Body of pancreas (tissue), 4 donors: ENCODE data around the gene ITGB2. TPM values are rescaled to one million over a fixed set of nuclear protein-coding genes. Genes with fewer than 3 reads are reported as not detected.

Experiments used
- ATAC-seq: fragments of 150-250 bp; one replicate; pipeline ENCODE4 v1.9.1; 2016
- DNase-seq, 4 donors: peaks; one replicate each; pipeline ENCODE4 v3.0.0-alpha.2; 2019
- H3K27ac ChIP-seq, 4 donors: fragments of 200-600 bp; sonication (generic); 1 replicate in 3 of 4; 2 replicates in 1 of 4; pipeline versions ENCODE4 v1.5.1 to v1.6.1; 2016 to 2019; ENCODE audit warnings: mild to moderate bottlenecking in 1 of 4, mixed read lengths in 1 of 4, moderate library complexity in 1 of 4
- H3K27me3 ChIP-seq, 2 donors: fragments of 200-600 bp; sonication (generic); one replicate each; pipeline ENCODE4 v1.6.0; 2016; ENCODE audit warnings: mild to moderate bottlenecking in 1 of 2
- H3K36me3 ChIP-seq, 2 donors: fragments of 200-600 bp; sonication (generic); replicated peaks in 1 of 2; 2 replicates each; pipeline ENCODE4 v1.5.1; 2016; ENCODE audit warnings: low read depth in 2 of 2; ENCODE audit not compliant: insufficient read depth in 1 of 2
- H3K4me1 ChIP-seq: fragments of 200-600 bp; sonication (generic); one replicate; pipeline ENCODE4 v1.6.0; 2016
- H3K4me3 ChIP-seq, 2 donors: fragments of 200-600 bp; sonication (generic); 1 replicate in 1 of 2; 2 replicates in 1 of 2; pipeline ENCODE4 v1.5.1; 2016 to 2019
- H3K9me3 ChIP-seq, 3 donors: fragments of 200-600 bp; sonication (generic); 1 replicate in 2 of 3; 2 replicates in 1 of 3; pipeline ENCODE4 v1.5.1; 2016
- CTCF ChIP-seq, 7 experiments: fragments of 450-650 bp in 4 of 7; fragments of 200-600 bp in 3 of 7; sonication (generic) in 3 of 7; IDR thresholded peaks; one replicate each; pipeline ENCODE4 v1.5.1; 2016 to 2019; ENCODE audit warnings: antibody characterized with exemption in 7 of 7
- POLR2A ChIP-seq, 3 donors: fragments of 450-650 bp; IDR thresholded peaks; one replicate each; pipeline ENCODE4 v1.6.1; 2016; ENCODE audit warnings: antibody characterized with exemption in 3 of 3, mild to moderate bottlenecking in 2 of 3
- WGBS, 2 donors: methylation state at CpG; one replicate each; pipeline ENCODE4 v1.1.5; 2017; 5-methylcytosine and 5-hydroxymethylcytosine counted together
- intact Hi-C: fragments of 100-400 bp; cut with DNase I; formaldehyde crosslinking; loops from one replicate; pipeline ENCODE4 v1.15.1; 2023
- total RNA-seq, 2 donors: library from RNA; depleted of rRNA; stranded (reverse); fragments of >200 nt; gene quantifications; one replicate each; pipeline ENCODE4 v1.1.0, GENCODE V29; 2016

The ITGB2 gene
- total RNA-seq, 2 donors from 2014 or later: 17.8 to 23.3 TPM

DNA sequence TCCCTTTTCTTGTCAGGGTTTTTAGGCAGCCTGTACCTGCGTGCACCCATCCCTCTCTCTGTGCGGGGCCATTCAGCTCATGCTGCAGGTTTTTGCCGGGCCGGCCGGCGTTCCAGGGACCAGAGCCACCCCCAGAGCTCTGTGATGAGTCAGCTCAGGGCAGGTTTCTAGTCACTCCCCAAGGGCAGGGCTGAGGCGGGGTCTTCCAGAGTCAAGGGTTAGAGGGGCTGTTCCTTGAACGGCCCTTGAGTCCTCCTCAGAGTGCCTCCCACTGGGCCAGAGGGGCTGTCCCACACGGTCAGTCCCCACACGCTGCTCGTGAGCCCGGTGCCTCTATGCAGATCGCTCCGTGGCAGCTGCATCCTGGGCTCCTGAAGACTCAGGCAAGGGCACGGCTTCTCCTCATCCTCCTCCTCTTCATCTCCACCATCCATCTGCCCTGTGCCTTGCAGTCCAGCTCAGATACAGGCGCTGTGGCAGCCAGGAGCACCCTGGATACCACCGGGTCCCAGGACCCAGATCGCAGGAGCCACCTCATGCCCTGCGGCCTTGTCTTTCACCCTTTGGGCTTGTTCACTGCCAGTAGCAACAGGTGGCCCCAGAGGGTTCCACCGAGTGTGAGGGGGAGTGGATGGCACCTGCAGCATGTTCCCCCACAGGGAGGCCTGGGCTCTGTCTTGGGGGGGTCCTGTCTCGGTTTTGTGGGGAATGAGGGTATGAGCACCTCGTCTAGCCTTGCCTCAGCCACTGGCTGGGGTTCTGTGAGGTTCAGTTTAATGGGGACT, 36.5 kb upstream of the ITGB2 start:
- no peaks in the 10 kb centered on the region for H3K9me3 ChIP-seq
- H3K27me3 ChIP-seq: no peaks in the 10 kb centered on the region
- H3K27ac ChIP-seq: no peak overlapping the region
- 87 to 92% methylated on average over 11 to 20 of the region's 22 CpGs for WGBS, 2 donors
- no peaks in the 10 kb centered on the region for H3K4me1 ChIP-seq
- DNase-seq: no peak
- ATAC-seq: no peak
- peaks cover 0 to 6% of the 10 kb centered on the region in 2 donors for H3K36me3 ChIP-seq
- TF ChIP-seq CTCF (IDR thresholded peaks at IDR 0.05) (no peak), POLR2A (IDR thresholded peaks at IDR 0.05) (no peak)
- intact Hi-C loops: no loop called here
- H3K4me3 ChIP-seq: no peak overlapping the region

DNA sequence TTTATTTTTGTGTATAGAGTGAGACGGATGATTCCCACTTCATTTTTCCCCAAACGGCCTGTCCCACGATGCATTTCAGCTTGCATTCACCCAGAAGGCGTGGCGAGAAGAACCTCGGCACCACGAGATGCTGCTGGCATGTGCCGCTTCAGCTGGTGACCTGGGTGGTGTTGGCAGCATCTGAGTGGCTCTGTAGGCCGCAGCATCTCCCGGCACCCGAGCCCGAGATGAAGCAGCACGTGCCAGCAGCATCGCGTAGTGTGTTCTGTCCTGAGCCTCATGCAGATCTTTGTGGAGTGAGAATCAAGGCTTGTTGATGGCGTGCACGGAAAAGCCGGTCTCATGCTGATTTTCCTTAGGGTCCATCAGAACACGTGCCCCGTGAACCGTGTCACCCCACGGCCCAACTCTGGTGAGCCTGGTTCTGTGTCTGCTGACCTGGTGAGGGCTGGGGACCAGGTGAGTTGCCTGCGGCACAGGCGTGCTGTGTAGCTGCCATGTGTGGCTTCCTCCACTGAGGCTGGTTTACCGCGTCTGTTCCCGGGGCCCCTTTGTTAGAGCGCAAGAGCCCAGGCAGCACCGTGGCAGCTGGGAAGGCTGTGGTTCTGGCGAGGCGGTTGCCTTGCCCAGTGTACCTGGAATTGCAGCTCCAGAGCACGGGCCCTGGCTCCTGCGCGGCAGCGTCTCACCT, 35.8 kb upstream of the ITGB2 start:
- 89 to 91% methylated on average over 23 to 35 of the region's 35 CpGs for WGBS, 2 donors
- H3K27me3 ChIP-seq: no peaks in the 10 kb centered on the region
- no peak overlapping the region for H3K4me3 ChIP-seq
- intact Hi-C loops: no loop called here
- H3K4me1 ChIP-seq: no peaks in the 10 kb centered on the region
- no peak overlapping the region for H3K27ac ChIP-seq
- ATAC-seq (no peak), DNase-seq (no peak)
- TF ChIP-seq CTCF (IDR thresholded peaks at IDR 0.05) (no peak), POLR2A (IDR thresholded peaks at IDR 0.05) (no peak)
- H3K36me3 ChIP-seq: peaks cover 0 to 6% of the 10 kb centered on the region in 2 donors
- no peaks in the 10 kb centered on the region for H3K9me3 ChIP-seq

GRCh38 chr21:44955798-44956175, 35.1 kb upstream of the ITGB2 start:
- ATAC-seq: no peak
- intact Hi-C loops: no loop called here

GRCh38 chr21:44955141-44955797, 34.6 kb upstream of the ITGB2 start:
- WGBS, 2 donors: 88% methylated on average over 21 of the region's 21 CpGs

More at GRCh38 chr21:44955798-44956175, 35.1 kb upstream of the ITGB2 start:
- no peaks in the 10 kb centered on the region for H3K27me3 ChIP-seq
- H3K27ac ChIP-seq: no peak overlapping the region
- no peaks in the 10 kb centered on the region for H3K4me1 ChIP-seq
- WGBS, 2 donors: 81 to 85% methylated on average over 16 of the region's 16 CpGs
- H3K4me3 ChIP-seq: no peak overlapping the region
- peaks cover 0 to 1% of the 10 kb centered on the region in 2 donors for H3K36me3 ChIP-seq
- DNase-seq: no peak
- TF ChIP-seq CTCF (IDR thresholded peaks at IDR 0.05): no peak
- TF ChIP-seq POLR2A (IDR thresholded peaks at IDR 0.05): no peak
- H3K9me3 ChIP-seq: no peaks in the 10 kb centered on the region

More at GRCh38 chr21:44955141-44955797, 34.6 kb upstream of the ITGB2 start:
- Histone ChIP-seq H3K27me3 (no peaks in the 10 kb centered on the region), H3K36me3 (peaks cover 0 to 1% of the 10 kb centered on the region in 2 donors), H3K9me3 (no peaks in the 10 kb centered on the region), H3K4me3 (no peak overlapping the region), H3K4me1 (no peaks in the 10 kb centered on the region), H3K27ac (no peak overlapping the region)
- intact Hi-C loops: no loop called here
- ATAC-seq: no peak
- TF ChIP-seq CTCF (IDR thresholded peaks at IDR 0.05) (no peak), POLR2A (IDR thresholded peaks at IDR 0.05) (no peak)
- DNase-seq: no peak
